Thyroid gland (tissue), 4 donors: ENCODE data around the gene INPP4A.

ENCODE experiments used
- POLR2A ChIP-seq, 2 donors: fragments of 450-650 bp; IDR thresholded peaks; one replicate each; pipeline ENCODE4 v1.6.1; 2017; ENCODE audit warnings: antibody characterized with exemption in 2 of 2, mild to moderate bottlenecking in 2 of 2, moderate library complexity in 1 of 2
- TF ChIP-seq, protein P1 (sequence below), 6 experiments: fragments of 200-600 bp in 3 of 6; fragments of 450-650 bp in 3 of 6; sonication (generic) in 3 of 6; IDR thresholded peaks; one replicate each; pipeline ENCODE4 v1.5.1; 2016 to 2019; ENCODE audit warnings: antibody characterized with exemption in 6 of 6, mild to moderate bottlenecking in 2 of 6, inconsistent platforms in 1 of 6, moderate library complexity in 1 of 6

DNA sequence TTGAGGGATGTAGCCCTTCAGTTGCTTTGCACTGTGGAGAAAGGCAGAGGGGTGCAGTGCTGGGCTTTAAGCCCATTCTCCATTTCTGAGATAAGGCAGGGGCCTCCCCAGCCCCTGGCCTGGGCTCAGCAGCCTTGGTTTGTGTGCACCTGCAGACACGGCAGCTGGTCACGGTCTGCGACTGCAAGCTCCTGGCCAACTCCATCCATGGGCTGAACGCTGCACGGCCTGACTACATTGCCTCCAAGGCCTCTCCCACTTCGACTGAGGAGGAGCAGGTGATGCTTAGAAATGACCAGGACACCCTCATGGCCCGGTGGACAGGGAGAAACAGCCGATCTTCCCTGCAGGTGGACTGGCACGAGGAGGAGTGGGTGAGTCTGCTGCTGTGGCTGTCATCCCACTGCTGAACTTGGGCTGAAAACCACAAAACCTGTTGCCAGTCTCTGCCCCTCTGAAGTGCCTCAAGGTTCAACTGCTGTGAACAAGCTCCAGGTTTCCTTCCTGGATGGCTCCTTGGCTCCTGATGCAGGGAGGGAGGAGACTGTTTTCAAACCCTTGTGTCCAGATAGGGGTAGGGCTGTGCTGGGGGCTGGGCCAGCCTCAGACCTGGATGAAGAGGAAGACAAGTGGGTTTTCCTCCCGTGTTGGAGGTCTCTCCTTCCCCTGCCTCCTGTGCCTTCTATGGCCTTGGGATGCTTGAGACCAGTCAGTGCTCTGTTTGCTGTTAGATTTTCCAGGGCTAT lies 109.6 kb downstream of the INPP4A start:
- TF ChIP-seq, protein P1, sequence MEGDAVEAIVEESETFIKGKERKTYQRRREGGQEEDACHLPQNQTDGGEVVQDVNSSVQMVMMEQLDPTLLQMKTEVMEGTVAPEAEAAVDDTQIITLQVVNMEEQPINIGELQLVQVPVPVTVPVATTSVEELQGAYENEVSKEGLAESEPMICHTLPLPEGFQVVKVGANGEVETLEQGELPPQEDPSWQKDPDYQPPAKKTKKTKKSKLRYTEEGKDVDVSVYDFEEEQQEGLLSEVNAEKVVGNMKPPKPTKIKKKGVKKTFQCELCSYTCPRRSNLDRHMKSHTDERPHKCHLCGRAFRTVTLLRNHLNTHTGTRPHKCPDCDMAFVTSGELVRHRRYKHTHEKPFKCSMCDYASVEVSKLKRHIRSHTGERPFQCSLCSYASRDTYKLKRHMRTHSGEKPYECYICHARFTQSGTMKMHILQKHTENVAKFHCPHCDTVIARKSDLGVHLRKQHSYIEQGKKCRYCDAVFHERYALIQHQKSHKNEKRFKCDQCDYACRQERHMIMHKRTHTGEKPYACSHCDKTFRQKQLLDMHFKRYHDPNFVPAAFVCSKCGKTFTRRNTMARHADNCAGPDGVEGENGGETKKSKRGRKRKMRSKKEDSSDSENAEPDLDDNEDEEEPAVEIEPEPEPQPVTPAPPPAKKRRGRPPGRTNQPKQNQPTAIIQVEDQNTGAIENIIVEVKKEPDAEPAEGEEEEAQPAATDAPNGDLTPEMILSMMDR (IDR thresholded peaks at IDR 0.05): no peak
- no peak for TF ChIP-seq POLR2A (IDR thresholded peaks at IDR 0.05)
